HCT116 (cell line): Measurements from ENCODE around the gene BSN.

Experiments used
- CTCF ChIP-seq, 3 experiments: fragments of 200-600 bp in 1 of 3; sonication (generic) in 1 of 3; IDR thresholded peaks in 2 of 3; conservative IDR thresholded peaks in 1 of 3; 2 replicates each; pipeline ENCODE4 v1.5.1; 2012 to 2017; ENCODE audit warnings: low read depth in 2 of 3, low read length in 2 of 3, antibody characterized with exemption in 1 of 3, borderline replicate concordance in 1 of 3, control low read depth in 1 of 3, mild to moderate bottlenecking in 1 of 3, mixed read lengths in 1 of 3, mixed run types in 1 of 3, moderate library complexity in 1 of 3; ENCODE audit not compliant: insufficient read depth in 1 of 3
- EZH2 ChIP-seq: fragments of 200-600 bp; sonication (generic); IDR thresholded peaks from 2 replicates; pipeline ENCODE4 v1.6.1; 2017; ENCODE audit warnings: antibody characterized with exemption, mixed run types
- MAX ChIP-seq: IDR thresholded peaks from 2 replicates; pipeline ENCODE4 v1.6.1; 2012
- REST ChIP-seq: IDR thresholded peaks from 2 replicates; pipeline ENCODE4 v1.6.1; 2012; ENCODE audit warnings: low read depth
- TCF7L2 ChIP-seq: IDR thresholded peaks from 2 replicates; pipeline ENCODE4 v1.7.0; 2011; ENCODE audit warnings: borderline replicate concordance, inconsistent platforms; ENCODE audit not compliant: insufficient read depth, insufficient read length; ENCODE audit errors: extremely low read depth

- TF ChIP-seq CTCF (IDR thresholded peaks at IDR 0.05 in 2 of 3, conservative IDR thresholded peaks at IDR 0.05 in 1 of 3; ENCODE audit: borderline replicate concordance in 1 of 3, insufficient read depth in 1 of 3, low read depth in 2 of 3, low read length in 2 of 3) (no peak), REST (no peak), TCF7L2 (no peak), EZH2 (no peak), MAX (no peak)
These were observed 19.5 kb upstream of the BSN start for GRCh38 chr3:49534581-49535441.
